PFSK-1 (cell line): ENCODE measurements around the gene GPR39.

Source experiments
- POLR2AphosphoS5 ChIP-seq: IDR thresholded peaks from 2 replicates; pipeline ENCODE4 v1.6.1; 2012; ENCODE audit warnings: low read depth, mild to moderate bottlenecking, control low read depth, low read length, moderate library complexity
- REST ChIP-seq, 2 experiments: IDR thresholded peaks; 2 replicates each; pipeline versions ENCODE4 v1.6.1 to v1.8.0; 2011 to 2012; ENCODE audit warnings: low read depth in 2 of 2, low read length in 2 of 2, control low read depth in 1 of 2, inconsistent platforms in 1 of 2, mild to moderate bottlenecking in 1 of 2, moderate library complexity in 1 of 2; ENCODE audit not compliant: insufficient read depth in 1 of 2
- SIN3A ChIP-seq: IDR thresholded peaks from 2 replicates; pipeline ENCODE4 v1.6.1; 2012; ENCODE audit warnings: mild to moderate bottlenecking, low read length, moderate library complexity, borderline replicate concordance; ENCODE audit not compliant: insufficient read depth
- TAF1 ChIP-seq: IDR thresholded peaks from 2 replicates; pipeline ENCODE4 v1.6.1; 2012; ENCODE audit warnings: low read length, control low read depth, borderline replicate concordance; ENCODE audit not compliant: insufficient read depth

GRCh38 chr2:132544006-132544630 is 127.5 kb downstream of the GPR39 start:
- TF ChIP-seq POLR2AphosphoS5 = no peak
- TF ChIP-seq TAF1 = no peak
- no peak for TF ChIP-seq REST (IDR thresholded peaks at IDR 0.05; ENCODE audit: insufficient read depth in 1 of 2, low read depth in 2 of 2, low read length in 2 of 2)
- TF ChIP-seq SIN3A = no peak
